Measurements from ENCODE around the gene PSMG1.
"Not testable (repeated sequence)": the region's sequence is repeated elsewhere in the genome, so short reads cannot be mapped to it uniquely, and the experiment has no call there.

Gene PSMG1, protein sequence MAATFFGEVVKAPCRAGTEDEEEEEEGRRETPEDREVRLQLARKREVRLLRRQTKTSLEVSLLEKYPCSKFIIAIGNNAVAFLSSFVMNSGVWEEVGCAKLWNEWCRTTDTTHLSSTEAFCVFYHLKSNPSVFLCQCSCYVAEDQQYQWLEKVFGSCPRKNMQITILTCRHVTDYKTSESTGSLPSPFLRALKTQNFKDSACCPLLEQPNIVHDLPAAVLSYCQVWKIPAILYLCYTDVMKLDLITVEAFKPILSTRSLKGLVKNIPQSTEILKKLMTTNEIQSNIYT

DNA sequence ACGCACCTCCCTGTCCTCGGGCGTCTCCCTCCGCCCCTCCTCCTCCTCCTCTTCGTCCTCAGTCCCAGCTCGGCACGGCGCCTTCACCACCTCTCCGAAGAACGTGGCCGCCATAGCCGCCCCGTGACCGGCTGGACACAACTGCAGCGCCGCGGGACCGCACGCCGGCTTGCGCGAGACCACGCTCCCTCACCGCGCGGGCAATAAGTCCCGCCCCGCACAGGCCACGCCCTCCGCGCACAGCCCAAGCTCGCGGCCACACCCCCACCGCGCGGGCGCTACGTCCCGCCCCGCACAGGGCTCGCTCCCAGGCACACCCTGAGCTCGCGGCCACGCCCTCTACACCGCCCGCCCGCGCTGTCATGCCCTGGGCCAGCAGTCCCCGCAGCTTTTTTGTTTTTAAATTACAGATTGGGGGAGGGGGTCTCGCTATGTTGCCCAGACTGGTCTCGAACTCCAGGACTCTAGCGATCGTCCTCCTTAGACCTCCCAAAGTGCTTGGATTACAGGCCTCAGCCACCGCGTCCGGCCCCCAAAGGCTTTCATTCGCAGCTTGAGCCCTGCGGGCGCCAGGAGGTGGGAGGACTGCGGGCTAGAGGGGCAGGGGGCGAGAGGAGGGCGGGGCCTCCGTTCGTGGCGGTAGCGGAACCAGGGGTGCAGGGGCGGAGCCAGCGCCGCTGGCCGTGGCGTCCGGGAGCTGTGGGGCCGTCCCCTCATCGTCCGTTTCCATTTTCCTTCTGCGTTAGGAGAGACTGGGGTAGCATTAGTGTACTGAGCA lies at the start of gene PSMG1:
Gene PSMG1, minus strand, starts transcription at position 180 of the 778 bp plus-strand sequence. Its CDS starts 66 bp downstream, at position 114.
- Histone ChIP-seq H3K27me3 (replicated peaks; ENCODE audit: control insufficient read depth, insufficient read depth, low read length) (no peaks in the 10 kb centered on the region), H3K36me3 (ENCODE audit: control insufficient read depth, insufficient read depth, low read length) (peaks cover 7% of the 10 kb centered on the region), H3K4me3 (replicated peaks; ENCODE audit: low read depth, low read length) (peak within 1 kb of the TSS; percentile 99)
- peak; percentile 97 for DNase-seq (ENCODE audit: extremely low read depth, insufficient read length)
- TF ChIP-seq, protein P1, sequence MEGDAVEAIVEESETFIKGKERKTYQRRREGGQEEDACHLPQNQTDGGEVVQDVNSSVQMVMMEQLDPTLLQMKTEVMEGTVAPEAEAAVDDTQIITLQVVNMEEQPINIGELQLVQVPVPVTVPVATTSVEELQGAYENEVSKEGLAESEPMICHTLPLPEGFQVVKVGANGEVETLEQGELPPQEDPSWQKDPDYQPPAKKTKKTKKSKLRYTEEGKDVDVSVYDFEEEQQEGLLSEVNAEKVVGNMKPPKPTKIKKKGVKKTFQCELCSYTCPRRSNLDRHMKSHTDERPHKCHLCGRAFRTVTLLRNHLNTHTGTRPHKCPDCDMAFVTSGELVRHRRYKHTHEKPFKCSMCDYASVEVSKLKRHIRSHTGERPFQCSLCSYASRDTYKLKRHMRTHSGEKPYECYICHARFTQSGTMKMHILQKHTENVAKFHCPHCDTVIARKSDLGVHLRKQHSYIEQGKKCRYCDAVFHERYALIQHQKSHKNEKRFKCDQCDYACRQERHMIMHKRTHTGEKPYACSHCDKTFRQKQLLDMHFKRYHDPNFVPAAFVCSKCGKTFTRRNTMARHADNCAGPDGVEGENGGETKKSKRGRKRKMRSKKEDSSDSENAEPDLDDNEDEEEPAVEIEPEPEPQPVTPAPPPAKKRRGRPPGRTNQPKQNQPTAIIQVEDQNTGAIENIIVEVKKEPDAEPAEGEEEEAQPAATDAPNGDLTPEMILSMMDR (IDR thresholded peaks at IDR 0.05; ENCODE audit: insufficient read depth, low read length, poor library complexity, severe bottlenecking): no peak

DNA sequence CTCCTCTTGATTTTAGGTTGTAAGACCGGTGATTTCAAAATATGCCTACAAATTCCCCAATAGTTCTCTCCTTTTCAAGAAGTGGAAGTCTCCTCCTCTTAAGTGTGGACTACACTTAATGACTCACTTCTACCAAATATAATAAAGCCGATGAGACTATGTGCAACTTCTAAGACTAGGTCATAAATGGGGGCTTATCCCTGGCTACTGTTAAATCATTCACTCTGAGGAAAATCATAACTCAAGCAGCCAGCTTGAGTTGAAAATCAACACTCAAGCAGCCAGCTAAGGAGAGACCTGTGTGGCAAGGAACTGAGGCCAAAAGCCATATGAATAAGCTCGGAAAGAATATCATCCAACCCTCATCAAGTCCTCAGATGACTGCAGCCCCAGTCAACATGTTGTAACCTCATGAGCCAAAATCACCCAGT lies 49.6 kb upstream of the PSMG1 start:
- H3K36me3 ChIP-seq (ENCODE audit: control insufficient read depth, insufficient read depth, low read length): peaks cover 10% of the 10 kb centered on the region; the same call in 1 of the 2 replicates
- no peak for DNase-seq (ENCODE audit: extremely low read depth, insufficient read length)
- H3K27me3 ChIP-seq (replicated peaks; ENCODE audit: control insufficient read depth, insufficient read depth, low read length): no peaks in the 10 kb centered on the region
- no peak overlapping the region for H3K4me3 ChIP-seq (replicated peaks; ENCODE audit: low read depth, low read length)
- TF ChIP-seq, protein P1 (IDR thresholded peaks at IDR 0.05; ENCODE audit: insufficient read depth, low read length, poor library complexity, severe bottlenecking): no peak

DNA sequence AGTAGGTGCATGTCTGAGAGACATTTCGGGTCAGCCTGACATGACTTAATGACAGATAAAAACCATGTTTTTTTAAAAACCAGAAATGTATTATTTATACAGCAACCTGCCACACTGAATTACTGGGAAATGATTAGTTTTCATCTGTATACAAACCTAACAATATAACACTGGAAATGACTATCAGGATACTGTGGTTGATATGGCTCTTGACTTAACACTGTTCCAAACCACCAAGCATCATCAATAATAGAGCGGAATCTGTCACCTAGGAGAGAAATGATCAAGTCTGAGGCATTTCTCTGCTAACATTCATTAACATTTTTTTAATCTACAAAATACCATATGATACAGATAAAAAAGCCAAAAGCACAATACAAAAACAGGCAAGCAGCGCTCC lies 41.7 kb upstream of the PSMG1 start:
- TF ChIP-seq, protein P1 (IDR thresholded peaks at IDR 0.05; ENCODE audit: insufficient read depth, low read length, poor library complexity, severe bottlenecking): no peak
- no peak for DNase-seq (ENCODE audit: extremely low read depth, insufficient read length)
- Histone ChIP-seq H3K4me3 (replicated peaks; ENCODE audit: low read depth, low read length) (no peak overlapping the region), H3K27me3 (replicated peaks; ENCODE audit: control insufficient read depth, insufficient read depth, low read length) (no peaks in the 10 kb centered on the region), H3K36me3 (ENCODE audit: control insufficient read depth, insufficient read depth, low read length) (peaks cover 2% of the 10 kb centered on the region)

DNA sequence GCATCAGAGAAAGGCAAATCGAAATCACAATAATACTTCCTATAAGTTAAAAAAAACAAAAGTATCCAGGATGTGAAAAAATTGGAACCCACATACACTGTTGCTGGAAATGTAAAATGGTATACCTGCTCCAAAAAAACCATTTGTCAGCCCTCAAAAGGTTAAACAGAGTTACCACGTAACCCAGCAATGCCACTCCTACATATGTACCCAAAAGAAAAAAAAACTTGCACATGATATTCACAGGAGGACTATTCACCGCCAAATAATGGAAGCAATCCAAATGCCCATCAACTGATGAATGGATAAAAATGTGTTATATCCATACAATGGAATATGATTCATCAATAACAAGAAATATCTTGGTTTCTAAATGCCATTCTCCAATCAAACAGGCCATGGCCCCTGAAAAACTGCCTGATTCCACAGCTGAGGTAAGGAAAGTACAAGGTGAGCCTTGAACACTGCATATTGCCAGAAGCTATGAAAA lies 38.8 kb upstream of the PSMG1 start:
- Histone ChIP-seq H3K36me3 (ENCODE audit: control insufficient read depth, insufficient read depth, low read length) (no peaks in the 10 kb centered on the region; the same call in none of the 2 replicates), H3K27me3 (replicated peaks; ENCODE audit: control insufficient read depth, insufficient read depth, low read length) (no peaks in the 10 kb centered on the region), H3K4me3 (replicated peaks; ENCODE audit: low read depth, low read length) (no peak overlapping the region)
- no peak for DNase-seq (ENCODE audit: extremely low read depth, insufficient read length)
- TF ChIP-seq, protein P1 (IDR thresholded peaks at IDR 0.05; ENCODE audit: insufficient read depth, low read length, poor library complexity, severe bottlenecking): no peak

DNA sequence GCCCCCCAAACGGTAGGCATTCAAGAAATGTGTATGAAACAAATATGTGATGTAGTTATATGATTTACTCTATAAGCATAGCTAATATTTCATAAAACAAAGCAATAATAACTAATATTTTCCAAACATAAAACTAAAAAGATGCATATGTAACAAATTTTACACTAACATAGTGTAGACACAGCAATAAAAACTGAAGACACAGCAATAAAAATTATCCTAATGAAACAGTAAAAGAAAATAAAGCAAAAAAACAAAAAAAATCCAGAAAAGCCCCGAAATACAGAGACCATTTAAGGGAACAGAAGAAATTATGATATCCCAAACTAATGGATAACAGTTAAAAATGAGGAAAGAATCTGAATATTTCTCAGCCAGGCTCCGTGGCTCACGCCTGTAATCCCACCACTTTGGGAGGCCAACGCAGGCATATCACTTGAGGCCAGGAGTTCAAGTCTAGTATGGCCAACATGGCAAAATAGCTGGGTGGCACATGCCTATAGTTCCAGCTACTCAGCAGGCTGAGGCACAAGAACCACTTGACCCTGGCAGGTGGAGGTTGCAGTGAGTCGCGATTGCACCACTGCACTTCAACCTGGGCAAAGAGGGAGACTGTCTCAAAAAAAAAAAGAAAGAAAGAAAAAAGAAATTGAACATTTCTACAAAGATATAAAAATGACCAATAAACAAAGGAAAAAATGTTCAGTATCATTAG lies 38.2 kb upstream of the PSMG1 start:
- no peak for DNase-seq (ENCODE audit: extremely low read depth, insufficient read length)
- Histone ChIP-seq H3K36me3 (ENCODE audit: control insufficient read depth, insufficient read depth, low read length) (no peaks in the 10 kb centered on the region; the same call in none of the 2 replicates), H3K4me3 (replicated peaks; ENCODE audit: low read depth, low read length) (no peak overlapping the region), H3K27me3 (replicated peaks; ENCODE audit: control insufficient read depth, insufficient read depth, low read length) (no peaks in the 10 kb centered on the region)
- TF ChIP-seq, protein P1 (IDR thresholded peaks at IDR 0.05; ENCODE audit: insufficient read depth, low read length, poor library complexity, severe bottlenecking): no peak

DNA sequence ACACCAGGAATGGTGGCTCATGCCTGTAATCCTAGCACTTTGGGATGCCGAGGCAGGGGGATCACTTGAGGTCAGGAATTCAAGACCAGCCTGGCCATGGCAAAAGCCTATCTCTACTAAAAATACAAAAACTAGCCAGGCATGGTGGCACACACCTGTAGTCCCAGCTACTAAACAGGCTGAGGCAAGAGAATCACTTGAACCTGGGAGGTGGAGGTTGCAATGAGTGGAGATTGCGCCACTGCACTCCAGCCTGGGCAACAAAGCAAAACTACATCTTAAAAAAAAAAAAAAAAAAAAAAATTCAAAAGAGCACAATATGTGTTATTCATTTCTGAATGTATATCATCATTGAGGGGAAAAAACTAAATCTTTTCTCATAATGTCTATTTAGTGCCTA lies 37.6 kb upstream of the PSMG1 start:
- not testable (repeated sequence) for H3K36me3 ChIP-seq (ENCODE audit: control insufficient read depth, insufficient read depth, low read length); DNase-seq (ENCODE audit: extremely low read depth, insufficient read length); H3K4me3 ChIP-seq (replicated peaks; ENCODE audit: low read depth, low read length); H3K27me3 ChIP-seq (replicated peaks; ENCODE audit: control insufficient read depth, insufficient read depth, low read length)

Data from GM06990 (cell line).